ENCODE measurements around the gene CEP97.
"Not testable (repeated sequence)": the region's sequence is repeated elsewhere in the genome, so short reads cannot be mapped to it uniquely, and the experiment has no call there.

DNA sequence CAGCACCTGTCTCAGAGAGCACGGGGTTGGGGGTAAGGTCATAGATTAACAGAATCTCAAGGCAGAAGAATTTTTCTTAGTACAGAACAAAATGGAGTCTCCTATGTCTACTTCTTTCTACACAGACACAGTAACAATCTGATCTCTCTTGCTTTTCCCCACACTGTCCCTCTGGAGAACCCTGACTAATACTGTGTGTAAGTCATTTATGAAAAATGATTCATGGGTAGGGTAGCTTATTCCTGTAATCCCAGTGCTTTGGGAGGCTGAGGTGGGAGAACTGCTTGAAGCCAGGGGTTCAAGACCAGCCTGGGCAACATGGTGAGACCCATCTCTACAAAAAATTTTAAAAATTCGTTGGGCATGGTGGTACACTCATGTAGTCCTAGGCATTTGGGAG is 19.8 kb upstream of the CEP97 start:
- TF ChIP-seq, protein P1, sequence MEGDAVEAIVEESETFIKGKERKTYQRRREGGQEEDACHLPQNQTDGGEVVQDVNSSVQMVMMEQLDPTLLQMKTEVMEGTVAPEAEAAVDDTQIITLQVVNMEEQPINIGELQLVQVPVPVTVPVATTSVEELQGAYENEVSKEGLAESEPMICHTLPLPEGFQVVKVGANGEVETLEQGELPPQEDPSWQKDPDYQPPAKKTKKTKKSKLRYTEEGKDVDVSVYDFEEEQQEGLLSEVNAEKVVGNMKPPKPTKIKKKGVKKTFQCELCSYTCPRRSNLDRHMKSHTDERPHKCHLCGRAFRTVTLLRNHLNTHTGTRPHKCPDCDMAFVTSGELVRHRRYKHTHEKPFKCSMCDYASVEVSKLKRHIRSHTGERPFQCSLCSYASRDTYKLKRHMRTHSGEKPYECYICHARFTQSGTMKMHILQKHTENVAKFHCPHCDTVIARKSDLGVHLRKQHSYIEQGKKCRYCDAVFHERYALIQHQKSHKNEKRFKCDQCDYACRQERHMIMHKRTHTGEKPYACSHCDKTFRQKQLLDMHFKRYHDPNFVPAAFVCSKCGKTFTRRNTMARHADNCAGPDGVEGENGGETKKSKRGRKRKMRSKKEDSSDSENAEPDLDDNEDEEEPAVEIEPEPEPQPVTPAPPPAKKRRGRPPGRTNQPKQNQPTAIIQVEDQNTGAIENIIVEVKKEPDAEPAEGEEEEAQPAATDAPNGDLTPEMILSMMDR (conservative IDR thresholded peaks at IDR 0.05) = not testable (repeated sequence)
- not testable (repeated sequence) for TF ChIP-seq EZH2 (IDR thresholded peaks at IDR 0.05; ENCODE audit: low read depth)
